Limb (tissue), 2 donors: ENCODE results near the gene DLGAP3.
A peak's percentile ranks its signal among the peaks of the same experiment; 100 is the strongest.

Experiments
- DNase-seq, 2 donors: peaks; one replicate each; pipeline ENCODE4 v3.0.0-alpha.2; 2016; ENCODE audit errors: extremely low spot score in 2 of 2

Gene DLGAP3

DNA sequence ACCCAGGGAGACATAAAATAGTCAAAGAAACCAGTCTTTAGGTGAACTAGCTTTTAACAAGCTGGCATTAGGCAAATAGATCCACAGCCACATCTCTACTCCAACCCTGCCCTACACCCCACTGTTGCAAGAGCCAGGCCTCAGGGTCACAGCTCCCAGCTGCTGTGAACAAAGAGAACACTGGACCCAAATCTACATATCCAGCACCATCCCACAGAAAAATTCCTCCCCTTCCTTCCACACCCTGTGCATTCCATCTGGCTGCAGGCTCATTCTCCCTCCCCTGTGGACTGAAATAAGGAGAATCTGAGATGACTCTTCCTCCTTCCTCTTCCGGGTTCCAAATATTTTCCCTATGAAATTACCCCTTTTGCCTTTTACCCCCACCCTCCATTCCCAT is 23.2 kb downstream of the DLGAP3 start:
- DNase-seq, result no peak

DNA sequence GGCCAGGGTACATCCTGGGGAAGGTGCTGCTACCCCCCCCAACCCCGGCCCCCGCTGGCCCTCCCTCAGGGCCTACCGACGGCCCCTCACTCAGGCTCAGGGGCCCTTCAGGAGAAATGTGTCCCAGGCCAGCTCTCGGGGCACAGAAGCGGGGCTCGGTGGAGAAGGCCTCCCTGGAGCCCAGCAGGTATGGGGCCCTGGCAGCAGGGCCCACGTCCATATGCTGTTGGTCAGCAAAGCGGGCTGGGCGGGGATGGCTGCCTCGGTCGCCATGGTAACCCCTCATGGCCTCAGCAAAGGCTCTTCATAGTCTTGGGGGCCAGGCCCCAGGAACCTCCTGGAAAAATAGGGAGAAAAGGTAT is 24.4 kb downstream of the DLGAP3 start:
- no peak for DNase-seq

DNA sequence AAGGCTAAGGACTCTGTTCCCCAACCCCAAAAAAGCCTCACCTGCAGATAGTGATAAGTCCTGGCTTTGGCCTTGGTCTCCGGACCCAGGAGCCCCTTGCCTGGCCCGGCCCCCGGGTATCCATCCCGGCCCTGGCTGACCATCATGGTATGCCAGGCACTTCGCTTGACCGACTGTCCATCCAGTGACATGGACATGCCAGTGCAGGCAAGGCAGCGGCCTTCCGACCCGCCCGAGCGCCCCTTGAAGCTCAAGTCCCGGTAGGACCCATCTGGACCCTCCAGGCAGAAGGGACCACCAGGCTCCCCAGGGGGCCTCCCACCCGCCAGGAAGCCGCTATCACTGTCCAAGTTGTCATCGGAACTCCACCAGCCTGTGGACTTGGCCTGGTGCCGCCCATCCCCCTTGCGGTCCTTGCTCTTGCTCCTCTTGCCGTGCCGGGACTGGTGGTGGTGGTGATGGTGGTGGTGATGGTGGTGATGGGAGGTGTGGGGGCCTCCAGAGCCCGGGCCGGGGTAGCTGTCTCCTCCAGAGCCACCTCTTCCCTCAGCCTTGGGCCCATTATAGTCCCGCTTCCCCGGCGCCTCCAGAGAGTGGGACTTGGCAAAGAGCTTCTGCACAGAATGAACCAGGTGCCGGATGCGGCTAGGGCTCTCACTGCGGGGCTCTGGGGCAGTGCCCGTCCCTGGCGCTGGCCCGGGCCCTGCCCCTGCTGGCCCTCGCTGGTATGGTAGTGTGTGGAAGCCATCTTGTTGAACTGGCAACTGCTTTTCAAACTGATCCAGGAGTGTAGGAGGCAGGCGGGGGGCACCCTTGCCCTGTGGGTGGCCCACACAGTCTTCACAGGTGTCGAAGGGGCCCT is 25.0 kb downstream of the DLGAP3 start:
- DNase-seq, result no peak

DNA sequence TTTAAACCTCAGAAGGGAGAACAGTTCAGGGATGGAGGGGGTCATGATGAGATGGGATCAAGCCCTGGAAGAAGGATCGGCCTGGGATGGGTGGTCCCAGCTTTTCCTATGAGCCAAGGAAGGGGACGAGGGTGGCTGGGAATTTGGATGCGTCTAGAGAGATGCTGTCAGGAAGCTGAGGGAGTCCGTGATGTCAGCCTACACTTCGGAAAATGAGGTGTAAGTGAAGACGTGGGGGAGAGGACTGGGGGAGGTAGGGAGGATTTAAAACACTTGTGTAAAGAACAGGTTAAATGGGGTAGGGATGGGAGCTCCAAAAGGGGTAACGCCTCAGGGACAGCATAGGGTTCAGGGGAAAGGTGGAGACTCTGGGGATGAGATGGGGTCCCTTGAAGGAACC is 27.5 kb downstream of the DLGAP3 start:
- DNase-seq, result no peak

DNA sequence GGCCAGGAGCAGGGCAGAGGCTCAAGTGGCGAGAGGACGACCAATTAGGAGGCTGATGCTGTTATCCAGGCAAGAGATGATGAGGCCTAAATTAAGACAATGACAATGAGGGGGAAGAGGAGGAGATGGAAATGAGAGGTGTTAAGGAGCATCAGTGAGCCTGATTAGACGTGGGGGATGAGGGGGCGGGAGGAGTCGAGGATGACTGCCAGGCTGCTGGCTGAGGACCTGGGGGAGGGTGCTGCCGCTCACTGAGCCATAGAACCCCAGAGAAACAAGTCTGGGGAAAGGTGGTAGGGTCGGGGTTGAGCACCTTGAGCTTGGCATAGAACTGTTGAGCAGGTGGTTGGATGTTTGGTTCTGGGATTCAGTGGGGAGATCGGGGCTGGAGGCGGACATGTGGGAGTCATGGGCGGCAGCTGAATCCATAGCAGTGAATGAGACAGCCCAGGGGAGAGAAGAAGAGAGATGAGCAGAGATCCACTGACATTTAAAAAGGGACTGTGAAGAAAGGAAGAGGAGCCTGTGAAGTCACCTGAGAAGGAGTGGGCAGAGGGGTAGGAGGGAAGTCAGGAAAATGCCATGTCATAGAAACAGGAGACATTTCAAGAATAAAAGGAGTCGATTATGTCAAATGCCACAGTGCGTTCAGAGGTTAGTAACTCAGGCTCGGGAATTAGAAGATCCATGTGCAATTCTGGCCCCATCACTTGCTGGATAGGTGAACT is 28.5 kb downstream of the DLGAP3 start:
- DNase-seq, result no peak

DNA sequence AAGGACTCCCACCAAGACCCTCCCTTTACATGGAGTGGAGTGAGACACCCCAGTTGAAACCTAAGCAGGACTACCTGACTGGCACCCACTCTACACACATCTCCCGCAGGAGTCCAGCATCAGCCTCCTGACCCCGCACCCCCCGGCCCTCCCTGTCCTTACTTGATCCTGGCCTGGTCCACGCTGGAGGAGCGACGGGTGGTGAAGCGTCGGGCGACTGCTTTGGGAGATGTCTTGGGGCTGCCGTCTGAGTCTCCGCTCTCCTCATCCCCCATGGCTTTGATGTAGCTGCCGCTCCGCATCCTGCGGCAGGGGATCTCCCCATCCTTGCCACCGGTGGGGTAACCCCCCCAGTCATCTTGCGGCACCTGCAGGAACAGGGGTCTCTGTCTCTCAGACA is 29.5 kb downstream of the DLGAP3 start:
- no peak for DNase-seq

DNA sequence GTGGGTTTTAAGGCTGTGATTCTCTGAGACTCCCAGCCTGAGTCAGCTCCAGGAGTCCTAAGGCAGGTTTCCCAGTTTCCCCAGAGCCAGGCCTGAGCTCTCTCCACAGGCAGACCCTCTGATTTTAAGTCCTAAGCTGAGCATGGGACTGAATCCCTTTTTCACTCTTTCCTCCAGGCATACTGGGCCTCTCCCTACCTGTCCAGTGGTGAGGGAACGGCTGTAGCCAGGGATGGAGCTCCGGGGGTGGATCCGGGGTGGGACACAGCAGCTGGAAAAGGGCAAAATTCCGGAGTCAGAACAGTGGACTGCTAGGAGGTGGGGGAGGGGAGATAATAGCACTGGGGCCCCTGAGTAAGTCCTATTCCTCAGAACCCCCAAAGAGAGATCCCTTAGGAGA is 30.0 kb downstream of the DLGAP3 start:
- no peak for DNase-seq

DNA sequence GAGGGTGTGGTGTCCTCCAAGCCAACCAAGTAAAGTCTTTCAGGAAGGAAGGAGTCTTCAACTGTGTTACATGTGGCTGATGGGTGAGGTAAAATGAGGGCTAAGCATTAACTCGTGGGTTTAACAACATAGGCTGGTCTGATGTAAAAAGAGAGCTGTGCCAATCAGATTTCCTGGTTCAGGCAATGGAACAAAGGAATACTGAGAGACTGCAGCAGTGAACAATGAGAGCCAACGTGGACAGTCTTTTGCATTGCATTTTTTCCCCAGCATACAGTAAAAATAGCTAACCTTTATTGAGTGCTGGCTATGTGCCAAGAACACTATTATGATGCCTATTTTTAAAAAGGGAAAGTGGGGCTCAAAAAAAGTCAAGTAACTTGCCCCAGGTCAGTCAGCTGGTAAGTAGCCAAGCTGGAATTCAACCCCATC is 31.1 kb downstream of the DLGAP3 start:
- DNase-seq, result no peak

DNA sequence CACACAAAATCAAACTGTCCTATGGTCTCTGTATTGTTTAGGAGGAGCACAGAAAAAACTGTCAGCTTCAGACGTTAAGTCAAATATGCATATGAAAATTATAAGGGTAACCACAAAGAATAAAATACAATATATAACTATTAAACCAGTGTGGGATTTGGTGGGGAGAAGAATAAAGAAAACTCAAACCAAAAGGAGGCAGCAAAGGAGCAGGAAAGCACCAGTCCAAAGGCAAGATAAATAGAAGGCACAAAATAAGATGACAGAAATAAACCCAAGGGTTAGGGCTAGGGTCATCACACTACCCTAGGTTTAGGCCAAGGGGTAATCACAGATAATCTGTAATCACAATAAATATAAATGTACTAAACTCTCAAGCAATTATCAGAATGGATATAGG is 32.8 kb downstream of the DLGAP3 start:
- no peak for DNase-seq

DNA sequence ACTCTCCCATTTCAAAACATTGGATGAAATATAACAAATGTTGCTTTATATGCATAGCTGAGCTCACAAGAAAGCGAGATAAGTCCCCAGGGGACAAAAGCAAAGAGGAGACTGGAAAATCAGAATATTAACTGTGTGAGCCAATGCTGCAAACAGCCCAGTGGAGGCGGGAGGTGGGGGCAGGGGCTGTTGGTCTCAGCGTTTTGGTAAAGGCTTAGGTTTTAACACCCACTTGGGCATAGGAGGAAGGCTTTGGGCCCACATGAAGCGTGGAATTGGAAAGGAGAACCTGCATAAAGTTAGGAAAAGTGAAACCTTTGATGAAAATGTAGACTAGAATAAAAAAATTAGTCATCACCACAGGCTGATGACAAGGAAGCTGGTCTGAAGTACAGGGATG is 39.7 kb downstream of the DLGAP3 start:
- no peak for DNase-seq

DNA sequence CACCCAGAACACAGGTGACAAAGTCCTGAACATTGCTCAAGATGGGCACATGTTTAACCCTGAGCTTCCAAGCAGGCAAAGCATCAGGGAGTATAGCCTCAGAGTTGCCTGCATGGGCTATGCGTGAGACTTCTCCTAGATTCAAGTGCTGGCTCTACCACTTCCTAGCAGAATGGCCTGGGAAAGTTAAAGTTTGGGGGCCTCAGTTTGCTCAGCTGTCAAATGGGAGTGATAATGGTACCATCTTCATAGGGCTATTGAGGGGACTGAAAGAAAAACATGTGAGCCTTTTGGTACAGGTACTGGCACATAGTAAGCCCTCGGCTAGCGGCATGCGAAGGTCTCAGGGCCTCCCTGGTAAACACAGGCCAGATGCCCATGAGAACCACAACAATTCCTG is 41.9 kb downstream of the DLGAP3 start:
- DNase-seq, result no peak

DNA sequence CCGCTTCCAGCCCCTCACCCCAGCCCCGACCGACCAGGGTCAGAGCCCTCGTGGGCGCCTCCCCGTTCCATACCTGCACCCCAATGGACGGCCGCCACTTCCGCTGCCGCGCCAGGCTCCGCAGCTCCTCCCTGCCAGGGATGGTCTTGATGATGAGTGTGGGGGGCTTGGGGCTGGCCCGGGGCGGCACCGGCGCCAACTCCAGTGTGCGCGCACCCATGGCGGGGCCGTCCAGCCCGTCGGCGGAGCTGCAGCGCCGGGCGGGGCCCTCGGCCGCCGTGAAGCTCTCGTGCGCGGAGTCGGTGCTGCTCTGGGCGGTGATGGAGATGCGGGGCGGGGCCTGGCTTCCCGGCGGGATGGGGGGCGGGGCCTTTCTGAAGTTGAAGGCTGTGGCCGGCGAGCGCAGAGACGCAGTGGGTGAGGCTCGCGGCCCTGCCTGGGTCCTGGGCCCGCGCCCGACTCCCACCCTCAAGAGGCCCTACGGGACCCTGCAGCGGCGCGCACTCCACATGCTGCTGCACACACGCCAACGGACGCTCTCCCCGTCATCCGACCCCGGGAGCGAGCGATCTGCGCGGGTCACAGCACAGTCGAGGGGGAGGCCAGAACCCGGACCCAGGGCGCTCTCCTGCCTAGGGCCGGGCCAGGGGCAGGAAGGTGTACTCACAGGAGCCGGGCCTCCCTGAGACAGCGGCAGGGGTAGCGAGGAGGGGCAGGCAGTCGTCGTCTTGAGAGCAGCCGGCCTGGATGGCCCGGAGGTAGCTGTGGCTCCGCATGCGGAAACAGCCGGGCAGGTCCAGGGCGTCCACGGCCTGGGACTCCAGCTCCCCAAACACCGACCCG is 43.8 kb downstream of the DLGAP3 start:
- DNase-seq, result peak in 1 of 2 donors; percentile 68

DNA sequence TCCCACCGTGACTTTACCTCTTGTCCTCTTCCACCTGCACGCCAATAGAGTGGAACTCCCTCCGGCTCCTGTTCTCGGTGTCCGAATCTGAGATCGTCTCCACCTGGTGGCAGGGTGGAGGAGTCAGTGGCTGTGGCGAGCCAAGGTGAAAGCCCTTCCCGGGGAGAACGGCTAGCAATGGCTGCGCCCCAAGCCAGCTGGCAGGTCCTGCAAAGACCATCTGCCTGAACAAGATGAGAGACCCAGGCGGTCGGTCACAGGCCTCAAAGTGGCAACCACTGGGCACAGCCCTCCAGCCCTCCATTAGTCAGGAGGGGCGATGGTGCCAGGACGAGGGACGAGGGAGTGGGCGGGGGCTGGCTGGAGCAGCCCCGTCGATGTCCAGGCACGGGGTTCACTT is 44.5 kb downstream of the DLGAP3 start:
- DNase-seq, result no peak

DNA sequence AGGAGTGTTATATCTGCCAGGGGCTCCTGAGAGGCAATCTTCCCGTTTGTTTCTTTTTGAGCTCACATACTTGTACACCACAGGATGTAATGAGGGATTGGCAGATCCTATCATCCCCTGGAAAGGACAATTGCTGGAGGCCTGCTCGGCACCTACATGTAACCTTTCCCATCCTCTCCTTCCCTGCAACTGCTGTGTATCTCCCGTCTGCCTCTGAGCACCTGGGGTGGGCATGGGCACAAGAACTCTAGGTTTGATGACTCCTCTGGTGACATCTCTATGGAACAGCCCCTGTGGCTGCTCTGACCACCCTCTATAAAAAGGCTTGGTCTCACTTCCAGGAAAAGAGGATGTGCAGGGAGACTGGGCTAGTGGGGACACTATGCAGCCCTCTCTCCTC is 44.9 kb downstream of the DLGAP3 start:
- DNase-seq, result no peak

DNA sequence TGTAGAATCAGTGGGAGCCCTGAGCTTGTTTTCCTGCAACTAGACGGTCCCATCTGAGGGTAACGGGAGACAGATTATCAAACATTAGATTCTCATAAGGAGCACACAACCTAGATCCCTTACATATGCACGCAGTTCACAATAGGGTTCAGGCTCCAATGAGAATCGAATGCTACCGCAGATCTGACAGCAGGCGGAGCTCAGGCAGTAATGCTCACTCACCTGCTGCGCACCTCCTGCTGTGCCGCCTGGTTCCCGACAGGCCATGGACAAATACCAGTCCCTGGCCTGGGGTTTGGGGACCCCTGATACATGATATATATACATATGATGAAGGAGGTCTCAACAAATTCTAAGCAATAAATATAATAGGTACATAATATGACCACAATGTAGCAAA is 50.2 kb downstream of the DLGAP3 start:
- DNase-seq, result no peak

DNA sequence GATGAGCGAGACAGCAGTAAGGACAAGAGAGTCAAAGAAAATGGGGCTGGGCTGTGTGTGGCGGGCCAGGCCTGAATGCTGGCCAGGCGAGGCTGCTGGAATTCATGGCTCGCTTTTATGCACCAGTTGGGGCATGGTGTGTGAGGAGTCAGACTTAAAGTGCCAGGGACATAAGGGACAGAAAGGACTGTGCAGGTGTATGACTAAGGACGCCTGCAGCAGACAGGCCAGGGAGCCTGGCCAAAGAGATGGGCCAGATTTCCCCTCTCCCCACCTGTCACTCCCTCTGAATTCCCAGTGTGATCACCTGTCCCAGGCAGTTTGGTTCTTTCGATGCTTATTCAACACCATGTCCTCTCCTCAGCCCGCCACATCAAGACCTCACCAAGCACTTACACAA is 53.0 kb downstream of the DLGAP3 start:
- DNase-seq, result no peak

DNA sequence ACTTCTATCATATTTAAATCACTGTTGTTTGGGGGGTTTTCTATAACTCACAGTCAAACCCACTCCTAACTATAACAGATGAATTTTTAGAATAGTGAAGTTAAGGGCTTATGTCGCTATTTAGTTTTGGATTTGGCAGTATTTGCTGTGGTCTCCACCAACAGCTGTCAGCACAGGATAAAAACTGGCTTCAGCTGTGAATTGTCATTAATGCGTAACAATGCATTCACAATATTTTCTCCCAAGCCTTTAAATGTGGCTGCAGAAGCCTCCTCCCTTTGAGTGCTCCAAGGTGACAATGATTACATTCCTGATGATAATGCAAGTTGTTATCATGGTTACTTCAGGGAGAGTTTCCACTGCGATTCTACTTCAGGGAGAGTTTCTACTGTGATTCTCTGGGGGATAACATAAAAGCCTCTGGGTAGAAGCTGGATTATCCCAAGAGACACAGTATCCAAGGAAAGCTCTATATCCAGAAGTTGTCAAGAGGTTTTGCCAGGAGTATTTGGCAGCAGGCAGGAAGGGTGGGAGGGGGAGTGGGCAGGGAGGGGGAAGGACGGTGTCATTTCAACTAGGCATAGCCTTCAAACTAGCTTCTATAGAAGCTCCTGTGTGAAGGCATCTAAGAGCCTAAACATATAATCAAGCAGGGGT is 55.0 kb downstream of the DLGAP3 start:
- peak in 1 of 2 donors; percentile 28 for DNase-seq

DNA sequence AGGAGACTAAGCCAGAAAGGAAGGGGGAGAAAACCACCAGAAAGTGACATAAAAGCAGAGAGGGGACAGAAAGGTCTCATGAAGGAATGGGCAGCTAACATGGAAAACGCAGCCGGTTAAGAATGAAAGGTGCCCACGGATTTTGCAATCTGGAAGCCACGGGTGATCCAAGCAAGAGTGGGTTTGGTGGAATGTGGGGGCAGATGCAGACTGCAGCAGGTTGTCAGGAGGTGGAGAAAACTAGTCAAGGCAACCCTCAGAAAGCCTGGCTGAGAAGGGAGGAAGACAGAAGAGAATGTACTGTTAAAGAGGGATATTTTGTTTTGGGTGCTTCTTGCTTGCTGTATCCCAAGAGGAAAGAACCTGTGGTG is 57.3 kb downstream of the DLGAP3 start:
- DNase-seq, result no peak

DNA sequence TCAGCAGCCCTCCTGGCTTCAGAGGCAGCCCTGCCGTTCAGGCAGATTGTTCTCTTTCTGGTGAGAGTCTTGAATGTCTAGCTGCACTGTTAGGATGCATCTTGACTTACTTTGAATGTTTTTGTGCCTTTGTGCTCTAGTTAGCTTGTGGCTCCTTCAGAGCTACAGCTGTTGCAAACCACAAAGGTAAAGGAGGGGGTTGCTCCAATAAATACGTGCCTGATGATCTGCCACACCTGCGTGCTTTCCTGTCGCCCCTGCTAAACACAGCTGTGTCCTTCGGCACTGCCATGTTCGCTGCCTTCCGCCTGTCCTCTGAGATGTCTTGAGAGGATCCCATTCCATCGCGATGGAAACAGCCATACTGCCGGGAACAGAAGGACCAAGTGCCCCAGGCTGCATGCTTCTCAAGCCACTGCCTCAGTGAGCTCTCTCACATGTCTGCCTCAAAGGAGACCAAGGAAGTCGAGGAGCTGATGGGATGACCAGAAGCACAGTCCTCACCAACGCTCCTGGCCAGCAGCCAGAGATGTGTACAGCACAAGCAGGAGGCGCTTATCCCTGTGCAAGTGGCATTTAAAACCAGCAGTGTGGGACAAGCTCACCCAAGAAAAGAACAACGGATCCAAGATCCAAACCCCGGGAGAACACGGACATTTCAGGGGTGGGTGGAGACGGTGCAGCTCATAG is 57.9 kb downstream of the DLGAP3 start:
- DNase-seq, result no peak

DNA sequence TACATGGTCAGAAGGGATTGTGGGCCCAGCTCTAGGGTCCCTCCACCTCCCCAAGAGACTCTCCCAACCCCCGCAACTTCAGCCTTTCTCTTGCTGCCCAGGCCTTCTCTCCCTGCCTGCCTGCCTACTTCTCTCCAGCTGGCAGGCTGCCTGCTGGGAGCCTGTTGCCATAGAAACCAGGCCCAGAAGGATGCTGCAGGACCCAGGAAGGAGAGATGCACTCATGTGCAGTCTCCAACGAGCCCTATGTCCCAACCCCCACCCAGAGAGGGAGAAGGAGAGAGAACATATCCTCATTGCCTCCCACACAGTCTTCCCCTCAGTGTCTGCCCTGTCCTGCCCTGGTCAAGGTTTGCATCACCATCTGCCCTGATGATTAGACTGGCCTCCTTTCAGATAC is 59.1 kb downstream of the DLGAP3 start:
- DNase-seq, result no peak

DNA sequence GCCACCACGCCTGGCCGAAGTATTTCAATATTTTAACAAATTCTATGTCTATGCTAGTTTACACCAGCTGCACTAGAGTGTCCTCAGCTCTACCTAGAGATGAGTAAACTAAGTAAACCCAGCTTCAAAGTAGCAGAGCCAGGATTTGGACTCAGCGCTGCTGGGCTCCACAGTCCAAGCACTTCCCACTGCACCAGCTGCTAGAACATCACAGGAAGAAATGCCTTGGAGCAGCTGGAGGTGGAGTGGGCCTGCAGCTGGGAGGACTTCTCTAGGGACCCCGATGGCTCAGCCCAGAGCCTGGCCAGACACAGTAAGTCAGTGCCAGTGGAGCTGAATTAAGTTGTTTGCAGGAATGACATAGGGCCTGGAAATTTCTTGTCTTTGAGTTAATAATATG is 59.7 kb downstream of the DLGAP3 start:
- no peak for DNase-seq
